Endothelial cell of hepatic sinusoid (primary cell): ENCODE measurements around the gene MECP2.

ENCODE experiments used
- in situ Hi-C: cut with HindIII; loops from 2 replicates; pipeline ENCODE4 v1.10.0; 2017; ENCODE audit warnings: low sequenced_read_pairs

The MECP2 gene

GRCh38 chrX:154068560-154068959 lies 29.0 kb downstream of the MECP2 start:
- in situ Hi-C loops = no loop called here

- in situ Hi-C loops = no loop called here
Observed at GRCh38 chrX:154064637-154065435, 32.7 kb downstream of the MECP2 start.

GRCh38 chrX:154063234-154063633 lies 34.3 kb downstream of the MECP2 start:
- in situ Hi-C loops = no loop called here

GRCh38 chrX:154061801-154062200 lies 35.7 kb downstream of the MECP2 start:
- in situ Hi-C loops = no loop called here

GRCh38 chrX:154059729-154060245 lies 37.7 kb downstream of the MECP2 start:
- in situ Hi-C loops = no loop called here

GRCh38 chrX:154059231-154059630 lies 38.3 kb downstream of the MECP2 start:
- in situ Hi-C loops = no loop called here

- in situ Hi-C loops = no loop called here
Observed at GRCh38 chrX:154058214-154058997, 39.1 kb downstream of the MECP2 start.

- in situ Hi-C loops = no loop called here
Observed at GRCh38 chrX:154057791-154058190, 39.7 kb downstream of the MECP2 start.

GRCh38 chrX:154056770-154057241 lies 40.7 kb downstream of the MECP2 start:
- in situ Hi-C loops = no loop called here

GRCh38 chrX:154051201-154051810 lies 46.2 kb downstream of the MECP2 start:
- in situ Hi-C loops = no loop called here

GRCh38 chrX:154050113-154050495 lies 47.4 kb downstream of the MECP2 start:
- in situ Hi-C loops = no loop called here

GRCh38 chrX:154049209-154050112 lies 48.1 kb downstream of the MECP2 start:
- in situ Hi-C loops = no loop called here

- in situ Hi-C loops = no loop called here
Observed at GRCh38 chrX:154048398-154048797, 49.1 kb downstream of the MECP2 start.

- in situ Hi-C loops = no loop called here
Observed at GRCh38 chrX:154046940-154047610, 50.4 kb downstream of the MECP2 start.

- in situ Hi-C loops = no loop called here
Observed at GRCh38 chrX:154046031-154046781, 51.3 kb downstream of the MECP2 start.

- in situ Hi-C loops = no loop called here
Observed at GRCh38 chrX:154044091-154044490, 53.4 kb downstream of the MECP2 start.

GRCh38 chrX:154043003-154043763 lies 54.3 kb downstream of the MECP2 start:
- in situ Hi-C loops = no loop called here

- in situ Hi-C loops = no loop called here
Observed at GRCh38 chrX:154040863-154041262, 56.7 kb downstream of the MECP2 start.
